GM06990 (cell line): ENCODE measurements around the gene ACAD10.
A peak's percentile ranks its signal among the peaks of the same experiment; 100 is the strongest.
"Not testable (repeated sequence)": the region's sequence is repeated elsewhere in the genome, so short reads cannot be mapped to it uniquely, and the experiment has no call there.

ENCODE experiments used
- DNase-seq: peaks from one replicate; pipeline ENCODE4 v3.0.0-alpha.2; 2011; ENCODE audit not compliant: insufficient read length; ENCODE audit errors: extremely low read depth
- H3K27me3 ChIP-seq: replicated peaks from 2 replicates; pipeline ENCODE4 v1.6.0; 2011; ENCODE audit warnings: low read length; ENCODE audit not compliant: control insufficient read depth, insufficient read depth
- H3K36me3 ChIP-seq: 2 replicates; pipeline ENCODE4 v1.5.1; 2011; ENCODE audit warnings: low read length; ENCODE audit not compliant: control insufficient read depth, insufficient read depth
- H3K4me3 ChIP-seq: replicated peaks from 2 replicates; pipeline ENCODE4 v1.5.1; 2011; ENCODE audit warnings: low read depth, mild to moderate bottlenecking, control low read depth, low read length
- TF ChIP-seq, protein P1 (sequence below): IDR thresholded peaks from 2 replicates; pipeline ENCODE4 v1.5.1; 2011; ENCODE audit warnings: low read length, control low read depth, mild to moderate bottlenecking, inconsistent platforms; ENCODE audit not compliant: insufficient read depth, poor library complexity, severe bottlenecking

Gene ACAD10

GRCh38 chr12:111761706-111762105 lies 75.9 kb downstream of the ACAD10 start:
- Histone ChIP-seq H3K4me3 (no peak overlapping the region), H3K27me3 (no peaks in the 10 kb centered on the region), H3K36me3 (no peaks in the 10 kb centered on the region; the same call in 1 of the 2 replicates)
- TF ChIP-seq, protein P1, sequence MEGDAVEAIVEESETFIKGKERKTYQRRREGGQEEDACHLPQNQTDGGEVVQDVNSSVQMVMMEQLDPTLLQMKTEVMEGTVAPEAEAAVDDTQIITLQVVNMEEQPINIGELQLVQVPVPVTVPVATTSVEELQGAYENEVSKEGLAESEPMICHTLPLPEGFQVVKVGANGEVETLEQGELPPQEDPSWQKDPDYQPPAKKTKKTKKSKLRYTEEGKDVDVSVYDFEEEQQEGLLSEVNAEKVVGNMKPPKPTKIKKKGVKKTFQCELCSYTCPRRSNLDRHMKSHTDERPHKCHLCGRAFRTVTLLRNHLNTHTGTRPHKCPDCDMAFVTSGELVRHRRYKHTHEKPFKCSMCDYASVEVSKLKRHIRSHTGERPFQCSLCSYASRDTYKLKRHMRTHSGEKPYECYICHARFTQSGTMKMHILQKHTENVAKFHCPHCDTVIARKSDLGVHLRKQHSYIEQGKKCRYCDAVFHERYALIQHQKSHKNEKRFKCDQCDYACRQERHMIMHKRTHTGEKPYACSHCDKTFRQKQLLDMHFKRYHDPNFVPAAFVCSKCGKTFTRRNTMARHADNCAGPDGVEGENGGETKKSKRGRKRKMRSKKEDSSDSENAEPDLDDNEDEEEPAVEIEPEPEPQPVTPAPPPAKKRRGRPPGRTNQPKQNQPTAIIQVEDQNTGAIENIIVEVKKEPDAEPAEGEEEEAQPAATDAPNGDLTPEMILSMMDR = no peak
- no peak for DNase-seq

DNA sequence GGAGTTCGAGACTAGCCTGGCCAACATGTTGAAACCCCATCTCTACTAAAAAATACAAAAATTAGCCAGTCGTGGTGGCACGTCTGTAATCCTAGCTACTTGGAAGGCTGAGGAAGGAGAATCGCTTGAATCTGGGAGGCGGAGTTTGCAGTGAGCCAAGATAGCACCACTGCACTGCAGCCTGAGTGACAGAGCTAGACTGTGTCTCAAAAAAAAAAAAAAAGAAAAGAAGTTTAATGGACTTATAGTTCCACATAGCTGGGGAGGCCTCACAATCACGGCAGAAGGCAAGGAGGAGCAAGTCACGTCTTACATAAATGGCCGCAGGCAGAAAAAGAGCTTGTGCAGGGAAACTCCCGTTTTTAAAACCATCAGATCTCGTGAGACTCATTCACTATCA lies 77.7 kb downstream of the ACAD10 start:
- not testable (repeated sequence) for H3K27me3 ChIP-seq, H3K4me3 ChIP-seq, H3K36me3 ChIP-seq, DNase-seq

DNA sequence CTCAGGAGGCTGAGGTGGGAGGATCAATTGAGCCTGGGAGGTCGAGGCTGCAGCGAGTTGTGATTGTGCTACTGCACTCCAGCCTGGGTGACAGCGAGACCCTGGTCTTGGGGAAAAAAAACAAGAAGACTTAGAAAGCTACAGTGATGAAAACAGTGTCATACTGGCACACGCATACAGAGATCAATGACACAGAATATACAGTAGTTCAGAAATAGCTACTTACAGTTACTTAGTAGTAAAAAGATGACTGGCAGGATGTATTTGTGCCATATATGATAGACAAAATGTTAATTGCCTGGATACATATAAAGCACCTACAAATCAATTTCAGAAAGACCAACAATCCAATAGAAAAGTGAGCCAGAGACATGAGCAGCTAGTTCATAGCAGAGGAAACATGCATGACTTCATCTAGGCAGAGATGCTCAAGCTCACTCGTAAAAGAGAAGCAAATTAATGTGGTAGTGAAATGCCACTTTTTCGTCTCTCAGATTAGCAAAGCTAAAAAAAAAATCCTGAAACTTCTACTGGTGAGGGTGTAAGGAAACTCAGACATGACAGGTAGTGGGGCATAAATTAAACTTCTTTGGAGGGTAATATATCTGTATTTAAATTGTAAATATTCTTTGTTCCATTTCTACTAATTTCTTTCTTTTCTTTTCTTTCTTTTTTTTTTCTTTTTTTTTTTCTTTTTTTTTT lies 78.4 kb downstream of the ACAD10 start:
- Histone ChIP-seq H3K4me3 (no peak overlapping the region), H3K36me3 (no peaks in the 10 kb centered on the region), H3K27me3 (no peaks in the 10 kb centered on the region)
- peak; percentile 57 for DNase-seq
- TF ChIP-seq, protein P1 = no peak

- peak; percentile 70 for DNase-seq
- H3K36me3 ChIP-seq = no peaks in the 10 kb centered on the region
- peak within 1 kb of the TSS; percentile 48 for H3K4me3 ChIP-seq
- no peaks in the 10 kb centered on the region for H3K27me3 ChIP-seq
- TF ChIP-seq, protein P1 = no peak
These were observed 80.9 kb downstream of the ACAD10 start, which contains the start of gene ALDH2 for GRCh38 chr12:111766608-111767361. ALDH2 (plus strand) TSS chr12:111766933; CDS start chr12:111766983, 50 bp downstream.

DNA sequence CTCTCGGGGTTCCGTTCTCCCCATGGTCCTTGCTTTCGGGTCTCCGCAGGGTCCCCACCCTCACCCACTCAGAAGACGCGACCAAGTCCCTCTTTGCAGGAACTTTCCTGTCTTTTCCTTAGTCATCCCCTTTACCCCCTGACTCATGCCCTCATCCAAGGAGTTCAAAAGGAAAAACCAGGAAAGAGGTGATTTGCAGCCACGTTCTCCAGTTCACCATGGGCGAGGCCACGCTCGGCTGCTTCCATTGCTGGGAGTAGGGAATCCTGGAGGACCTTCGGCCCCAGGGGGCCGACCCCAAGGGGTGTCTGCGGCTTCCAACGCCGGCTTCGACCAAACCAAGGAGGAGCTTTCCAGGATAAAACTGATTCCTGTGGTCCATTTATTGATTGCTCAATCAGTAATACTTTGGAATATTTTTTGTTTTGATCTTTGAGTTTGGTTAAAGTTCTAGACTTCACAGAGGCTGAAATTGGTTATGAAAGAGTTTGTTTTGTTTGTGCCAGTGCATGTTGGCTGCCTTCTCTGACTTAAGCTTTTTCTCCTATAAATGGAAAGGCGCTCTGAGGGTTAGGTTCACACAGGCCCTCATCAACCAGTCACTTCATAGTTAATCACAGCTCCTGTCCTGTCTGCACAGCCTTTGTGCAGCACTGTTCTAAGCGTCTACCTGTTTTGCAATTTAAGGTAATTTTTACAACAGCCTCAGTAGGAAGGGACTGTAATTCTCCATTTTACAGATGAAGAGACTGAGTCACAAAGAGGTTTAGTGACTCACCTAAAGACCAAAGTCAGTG lies 81.7 kb downstream of the ACAD10 start:
- DNase-seq = no peak
- peak overlapping the region; percentile 48 for H3K4me3 ChIP-seq
- H3K27me3 ChIP-seq = no peaks in the 10 kb centered on the region
- no peaks in the 10 kb centered on the region for H3K36me3 ChIP-seq
- TF ChIP-seq, protein P1 = no peak
